ENCODE data around the gene PEG3. TPM values are rescaled to one million over a fixed set of nuclear protein-coding genes. Genes with fewer than 3 reads are reported as not detected.

PEG3 gene
- total and polyA plus RNA-seq, 2 of the 13 experiments (the other 11 are each of a cell fraction or from before 2014, with no cell fraction given), result 217 to 394 TPM

DNA sequence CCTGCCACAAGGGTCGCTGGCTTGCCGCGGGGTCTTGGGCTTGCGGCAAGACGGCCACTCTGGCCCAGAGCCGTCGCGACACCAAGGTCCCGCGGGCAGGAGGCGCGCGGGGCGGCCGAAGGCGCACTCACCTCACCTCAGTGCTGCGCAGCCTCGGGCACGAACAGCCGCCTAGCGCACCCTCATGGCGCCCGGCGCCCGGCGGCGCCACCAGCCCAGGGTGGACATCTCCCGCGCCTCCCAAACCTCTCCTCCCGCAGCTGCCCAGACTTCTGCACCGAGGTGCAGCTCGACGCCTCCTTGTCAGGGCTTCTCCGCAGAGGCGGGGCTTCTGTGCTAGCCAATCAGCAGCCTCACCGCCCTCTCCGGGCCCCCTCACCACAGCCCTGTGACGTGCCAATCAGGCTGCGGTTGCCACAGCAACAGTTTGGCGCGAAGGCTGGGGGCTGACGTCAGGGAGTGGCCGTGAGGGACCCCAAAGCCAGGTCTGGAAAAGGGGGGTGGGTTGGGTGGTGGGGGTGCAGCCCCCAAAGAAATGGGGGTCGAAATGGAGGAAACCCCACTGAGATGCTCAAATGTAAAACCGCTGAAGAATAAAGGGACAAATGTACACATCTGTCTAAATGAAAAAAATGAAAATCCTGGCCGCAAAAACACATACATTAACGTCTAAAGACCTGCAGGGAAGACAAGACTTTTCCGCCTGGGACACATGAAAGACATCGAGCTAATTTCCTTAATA is at the start of gene PEG3, which contains the start of gene ZIM2 (continued):
- TF ChIP-seq, protein P1, sequence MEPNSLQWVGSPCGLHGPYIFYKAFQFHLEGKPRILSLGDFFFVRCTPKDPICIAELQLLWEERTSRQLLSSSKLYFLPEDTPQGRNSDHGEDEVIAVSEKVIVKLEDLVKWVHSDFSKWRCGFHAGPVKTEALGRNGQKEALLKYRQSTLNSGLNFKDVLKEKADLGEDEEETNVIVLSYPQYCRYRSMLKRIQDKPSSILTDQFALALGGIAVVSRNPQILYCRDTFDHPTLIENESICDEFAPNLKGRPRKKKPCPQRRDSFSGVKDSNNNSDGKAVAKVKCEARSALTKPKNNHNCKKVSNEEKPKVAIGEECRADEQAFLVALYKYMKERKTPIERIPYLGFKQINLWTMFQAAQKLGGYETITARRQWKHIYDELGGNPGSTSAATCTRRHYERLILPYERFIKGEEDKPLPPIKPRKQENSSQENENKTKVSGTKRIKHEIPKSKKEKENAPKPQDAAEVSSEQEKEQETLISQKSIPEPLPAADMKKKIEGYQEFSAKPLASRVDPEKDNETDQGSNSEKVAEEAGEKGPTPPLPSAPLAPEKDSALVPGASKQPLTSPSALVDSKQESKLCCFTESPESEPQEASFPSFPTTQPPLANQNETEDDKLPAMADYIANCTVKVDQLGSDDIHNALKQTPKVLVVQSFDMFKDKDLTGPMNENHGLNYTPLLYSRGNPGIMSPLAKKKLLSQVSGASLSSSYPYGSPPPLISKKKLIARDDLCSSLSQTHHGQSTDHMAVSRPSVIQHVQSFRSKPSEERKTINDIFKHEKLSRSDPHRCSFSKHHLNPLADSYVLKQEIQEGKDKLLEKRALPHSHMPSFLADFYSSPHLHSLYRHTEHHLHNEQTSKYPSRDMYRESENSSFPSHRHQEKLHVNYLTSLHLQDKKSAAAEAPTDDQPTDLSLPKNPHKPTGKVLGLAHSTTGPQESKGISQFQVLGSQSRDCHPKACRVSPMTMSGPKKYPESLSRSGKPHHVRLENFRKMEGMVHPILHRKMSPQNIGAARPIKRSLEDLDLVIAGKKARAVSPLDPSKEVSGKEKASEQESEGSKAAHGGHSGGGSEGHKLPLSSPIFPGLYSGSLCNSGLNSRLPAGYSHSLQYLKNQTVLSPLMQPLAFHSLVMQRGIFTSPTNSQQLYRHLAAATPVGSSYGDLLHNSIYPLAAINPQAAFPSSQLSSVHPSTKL (CRISPR knock-in tag; IDR thresholded peaks at IDR 0.05), result no peak; the same call in 1 of the 2 replicates
- TF ChIP-seq FOXA3 (CRISPR knock-in tag; IDR thresholded peaks at IDR 0.05) (0 out of 2 replicates have a peak, but pooled peaks have one; percentile 9), ARNT2 (CRISPR knock-in tag; IDR thresholded peaks at IDR 0.05; ENCODE audit: low read depth) (peak; percentile 81), SALL2 (CRISPR knock-in tag; IDR thresholded peaks at IDR 0.05) (no peak), NFATC3 (CRISPR knock-in tag; IDR thresholded peaks at IDR 0.05) (no peak), MBNL3 (CRISPR knock-in tag; conservative IDR thresholded peaks at IDR 0.05) (no peak), JUNB (CRISPR knock-in tag; IDR thresholded peaks at IDR 0.05; ENCODE audit: borderline replicate concordance) (no peak), IRF2 (CRISPR knock-in tag; IDR thresholded peaks at IDR 0.05) (no peak), ZNF260 (CRISPR knock-in tag; IDR thresholded peaks at IDR 0.05; ENCODE audit: borderline replicate concordance, low read depth) (no peak), ZSCAN20 (CRISPR knock-in tag; IDR thresholded peaks at IDR 0.05; ENCODE audit: borderline replicate concordance) (0 out of 2 replicates have a peak, but pooled peaks have one; percentile 26), ASH2L (IDR thresholded peaks at IDR 0.05; ENCODE audit: insufficient read length, low read depth, low read length) (peak; percentile 4), SATB2 (CRISPR knock-in tag; IDR thresholded peaks at IDR 0.05) (0 out of 2 replicates have a peak, but pooled peaks have one; percentile 24), ZNF451 (CRISPR knock-in tag; IDR thresholded peaks at IDR 0.05) (no peak), AGO2 (optimal IDR thresholded peaks at IDR 0.05; ENCODE audit: low read depth, low read length) (peak; percentile 92), EHMT2 (IDR thresholded peaks at IDR 0.05; ENCODE audit: borderline replicate concordance, low read depth, low read length) (no peak), ZNF577 (CRISPR knock-in tag; IDR thresholded peaks at IDR 0.05; ENCODE audit: borderline replicate concordance, low read depth) (no peak), TRIM24 (CRISPR knock-in tag; IDR thresholded peaks at IDR 0.05) (no peak)
- TF ChIP-seq, protein P2, sequence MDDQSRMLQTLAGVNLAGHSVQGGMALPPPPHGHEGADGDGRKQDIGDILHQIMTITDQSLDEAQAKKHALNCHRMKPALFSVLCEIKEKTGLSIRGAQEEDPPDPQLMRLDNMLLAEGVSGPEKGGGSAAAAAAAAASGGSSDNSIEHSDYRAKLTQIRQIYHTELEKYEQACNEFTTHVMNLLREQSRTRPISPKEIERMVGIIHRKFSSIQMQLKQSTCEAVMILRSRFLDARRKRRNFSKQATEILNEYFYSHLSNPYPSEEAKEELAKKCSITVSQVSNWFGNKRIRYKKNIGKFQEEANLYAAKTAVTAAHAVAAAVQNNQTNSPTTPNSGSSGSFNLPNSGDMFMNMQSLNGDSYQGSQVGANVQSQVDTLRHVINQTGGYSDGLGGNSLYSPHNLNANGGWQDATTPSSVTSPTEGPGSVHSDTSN (CRISPR knock-in tag; IDR thresholded peaks at IDR 0.05; ENCODE audit: borderline replicate concordance), result no peak
- TF ChIP-seq, protein P3, sequence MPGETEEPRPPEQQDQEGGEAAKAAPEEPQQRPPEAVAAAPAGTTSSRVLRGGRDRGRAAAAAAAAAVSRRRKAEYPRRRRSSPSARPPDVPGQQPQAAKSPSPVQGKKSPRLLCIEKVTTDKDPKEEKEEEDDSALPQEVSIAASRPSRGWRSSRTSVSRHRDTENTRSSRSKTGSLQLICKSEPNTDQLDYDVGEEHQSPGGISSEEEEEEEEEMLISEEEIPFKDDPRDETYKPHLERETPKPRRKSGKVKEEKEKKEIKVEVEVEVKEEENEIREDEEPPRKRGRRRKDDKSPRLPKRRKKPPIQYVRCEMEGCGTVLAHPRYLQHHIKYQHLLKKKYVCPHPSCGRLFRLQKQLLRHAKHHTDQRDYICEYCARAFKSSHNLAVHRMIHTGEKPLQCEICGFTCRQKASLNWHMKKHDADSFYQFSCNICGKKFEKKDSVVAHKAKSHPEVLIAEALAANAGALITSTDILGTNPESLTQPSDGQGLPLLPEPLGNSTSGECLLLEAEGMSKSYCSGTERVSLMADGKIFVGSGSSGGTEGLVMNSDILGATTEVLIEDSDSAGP (CRISPR knock-in tag; IDR thresholded peaks at IDR 0.05; ENCODE audit: borderline replicate concordance), result peak; percentile 16; the same call in 1 of the 2 replicates
- TF ChIP-seq, protein P4, sequence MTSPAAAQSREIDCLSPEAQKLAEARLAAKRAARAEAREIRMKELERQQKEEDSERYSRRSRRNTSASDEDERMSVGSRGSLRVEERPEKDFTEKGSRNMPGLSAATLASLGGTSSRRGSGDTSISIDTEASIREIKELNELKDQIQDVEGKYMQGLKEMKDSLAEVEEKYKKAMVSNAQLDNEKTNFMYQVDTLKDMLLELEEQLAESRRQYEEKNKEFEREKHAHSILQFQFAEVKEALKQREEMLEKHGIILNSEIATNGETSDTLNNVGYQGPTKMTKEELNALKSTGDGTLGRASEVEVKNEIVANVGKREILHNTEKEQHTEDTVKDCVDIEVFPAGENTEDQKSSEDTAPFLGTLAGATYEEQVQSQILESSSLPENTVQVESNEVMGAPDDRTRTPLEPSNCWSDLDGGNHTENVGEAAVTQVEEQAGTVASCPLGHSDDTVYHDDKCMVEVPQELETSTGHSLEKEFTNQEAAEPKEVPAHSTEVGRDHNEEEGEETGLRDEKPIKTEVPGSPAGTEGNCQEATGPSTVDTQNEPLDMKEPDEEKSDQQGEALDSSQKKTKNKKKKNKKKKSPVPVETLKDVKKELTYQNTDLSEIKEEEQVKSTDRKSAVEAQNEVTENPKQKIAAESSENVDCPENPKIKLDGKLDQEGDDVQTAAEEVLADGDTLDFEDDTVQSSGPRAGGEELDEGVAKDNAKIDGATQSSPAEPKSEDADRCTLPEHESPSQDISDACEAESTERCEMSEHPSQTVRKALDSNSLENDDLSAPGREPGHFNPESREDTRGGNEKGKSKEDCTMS (CRISPR knock-in tag; conservative IDR thresholded peaks at IDR 0.05), result no peak

Data from HepG2 (cell line).